Stomach (tissue), 4 donors: ENCODE results near the gene DNER.

ENCODE experiments used
- POLR2A ChIP-seq, 4 donors: fragments of 450-650 bp; IDR thresholded peaks; one replicate each; pipeline ENCODE4 v1.6.1; 2016; ENCODE audit warnings: antibody characterized with exemption in 4 of 4, control low read depth in 2 of 4, mild to moderate bottlenecking in 1 of 4, moderate library complexity in 1 of 4
- POLR2AphosphoS5 ChIP-seq, 3 donors: sonication (generic); formaldehyde crosslinking; IDR thresholded peaks; one replicate each; pipeline ENCODE4 v1.6.1; 2016; ENCODE audit warnings: antibody characterized with exemption in 3 of 3

DNA sequence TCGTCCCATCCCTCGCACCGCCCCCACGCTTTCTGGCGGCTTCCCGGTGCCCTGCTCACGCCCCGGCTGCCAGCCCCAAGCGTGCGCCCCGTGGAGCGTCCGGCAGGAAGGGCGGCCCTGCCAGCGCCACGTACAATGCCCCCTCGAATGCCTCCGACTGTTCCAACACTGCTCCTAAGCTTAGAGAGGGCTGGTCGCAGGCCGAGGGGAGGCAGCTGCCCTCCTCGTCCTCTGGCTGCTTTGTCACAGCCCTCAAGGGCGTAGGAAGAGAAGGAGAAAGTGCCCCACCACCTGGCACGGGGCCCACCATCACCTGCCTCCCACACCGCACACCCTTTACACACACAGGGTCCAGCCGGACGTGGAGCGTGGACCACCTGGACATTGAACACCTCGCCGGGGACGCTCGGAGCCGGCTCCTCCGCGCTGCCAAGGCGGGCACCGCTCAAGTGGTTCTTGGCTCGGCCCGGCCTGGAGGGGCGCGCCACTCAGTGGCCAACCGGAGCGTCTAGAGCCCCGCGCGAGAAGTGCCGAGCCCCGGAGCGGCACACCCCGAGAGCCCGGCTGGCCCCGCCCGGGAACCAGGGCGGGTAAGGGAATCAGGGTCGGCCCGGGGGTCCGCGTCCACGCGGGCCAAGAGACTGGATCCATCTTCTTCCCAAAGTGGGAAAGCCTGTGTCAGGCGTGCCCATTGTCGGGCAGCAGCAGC lies 830 bp downstream of the DNER start:
- no peak for TF ChIP-seq POLR2A (IDR thresholded peaks at IDR 0.05)
- no peak for TF ChIP-seq POLR2AphosphoS5 (IDR thresholded peaks at IDR 0.05)
